Activated CD4-positive, alpha-beta T cell treated with anti-CD3 and anti-CD28 coated beads, Interleukin-2, amount 50 U/mL, for 1 hour (primary cell): ENCODE measurements around the gene TBCEL.
"Not testable (repeated sequence)": the region's sequence is repeated elsewhere in the genome, so short reads cannot be mapped to it uniquely, and the experiment has no call there.

Experiments used
- DNase-seq: peaks from one replicate; pipeline ENCODE4 v3.0.0-alpha.2; 2020

Gene TBCEL

GRCh38 chr11:121109471-121109870, 85.6 kb downstream of the TBCEL start:
- no peak for DNase-seq

GRCh38 chr11:121109916-121110586, 86.1 kb downstream of the TBCEL start:
- DNase-seq = no peak

- DNase-seq = no peak
Measured at GRCh38 chr11:121110871-121111724, 87.2 kb downstream of the TBCEL start.

GRCh38 chr11:121112498-121113455, 88.9 kb downstream of the TBCEL start:
- peak; percentile 6 for DNase-seq

GRCh38 chr11:121113611-121114010, 89.7 kb downstream of the TBCEL start:
- no peak for DNase-seq

- DNase-seq = not testable (repeated sequence)
Measured at GRCh38 chr11:121115024-121115423, 91.1 kb downstream of the TBCEL start.

GRCh38 chr11:121117788-121118187, 93.9 kb downstream of the TBCEL start:
- DNase-seq = no peak

- DNase-seq = no peak
Measured at GRCh38 chr11:121119440-121119839, 95.5 kb downstream of the TBCEL start.

GRCh38 chr11:121122328-121122727, 98.4 kb downstream of the TBCEL start:
- DNase-seq = no peak

- DNase-seq = no peak
Measured at GRCh38 chr11:121123496-121124069, 99.7 kb downstream of the TBCEL start.

- DNase-seq = no peak
Measured at GRCh38 chr11:121127809-121128208, 103.9 kb downstream of the TBCEL start.

GRCh38 chr11:121129362-121130340, 105.7 kb downstream of the TBCEL start:
- DNase-seq = no peak

- DNase-seq = no peak
Measured at GRCh38 chr11:121131656-121132055, 107.8 kb downstream of the TBCEL start.

- no peak for DNase-seq
Measured at GRCh38 chr11:121132211-121132976, 108.5 kb downstream of the TBCEL start.

GRCh38 chr11:121134741-121135312, 110.9 kb downstream of the TBCEL start:
- no peak for DNase-seq

GRCh38 chr11:121137005-121137404, 113.1 kb downstream of the TBCEL start:
- DNase-seq = no peak

- no peak for DNase-seq
Measured at GRCh38 chr11:121138259-121138658, 114.4 kb downstream of the TBCEL start.

- DNase-seq = no peak
Measured at GRCh38 chr11:121140369-121140768, 116.5 kb downstream of the TBCEL start.
